ENCODE results near the gene COL6A5. TPM values are rescaled to one million over a fixed set of nuclear protein-coding genes. Genes with fewer than 3 reads are reported as not detected.

COL6A5 gene
- total and polyA plus RNA-seq, 9 of the 15 experiments (the other 6 are each of a cell fraction or from before 2014, with no cell fraction given), result 1.5 to 9.7 (median 5.6) TPM

DNA sequence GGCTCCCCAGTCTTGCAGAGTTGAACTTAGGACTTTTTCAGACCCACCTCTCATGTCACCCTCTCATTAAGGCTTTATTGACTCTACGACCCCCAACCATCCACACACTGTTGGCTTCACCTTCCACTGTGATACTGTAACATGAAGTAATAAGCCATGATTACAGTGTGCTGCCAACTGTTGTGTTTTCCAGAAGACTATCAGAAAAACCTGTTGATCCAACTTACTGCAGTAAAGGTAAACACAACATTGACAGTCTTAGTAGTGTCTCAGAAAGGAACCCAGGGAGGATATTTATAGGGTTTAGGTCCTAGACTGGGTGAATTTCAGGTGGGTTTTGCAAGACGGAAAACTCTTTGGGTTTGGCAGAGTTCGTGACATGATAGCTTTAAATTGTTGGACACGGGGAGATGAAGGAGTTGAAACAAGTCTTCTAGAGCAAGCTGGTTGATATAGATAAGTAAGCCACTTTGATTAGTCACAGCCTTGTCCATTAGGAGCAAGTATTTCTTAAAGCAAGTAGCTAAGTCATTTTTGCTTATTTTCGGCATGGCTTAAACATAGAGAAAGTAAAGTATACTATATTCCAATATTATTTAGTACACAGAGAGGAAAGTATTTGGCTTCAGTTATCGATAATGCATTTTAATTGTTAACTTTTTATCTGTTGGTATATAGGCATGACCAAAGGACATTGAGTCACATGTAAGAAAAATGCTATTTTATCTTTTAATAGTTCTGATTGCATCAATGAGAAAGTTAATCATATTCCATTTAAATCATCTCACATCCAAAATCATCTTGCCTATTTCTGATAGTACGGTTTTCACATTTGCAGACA, 2.4 kb upstream of the COL6A5 start (continued):
- TF ChIP-seq, protein P1, sequence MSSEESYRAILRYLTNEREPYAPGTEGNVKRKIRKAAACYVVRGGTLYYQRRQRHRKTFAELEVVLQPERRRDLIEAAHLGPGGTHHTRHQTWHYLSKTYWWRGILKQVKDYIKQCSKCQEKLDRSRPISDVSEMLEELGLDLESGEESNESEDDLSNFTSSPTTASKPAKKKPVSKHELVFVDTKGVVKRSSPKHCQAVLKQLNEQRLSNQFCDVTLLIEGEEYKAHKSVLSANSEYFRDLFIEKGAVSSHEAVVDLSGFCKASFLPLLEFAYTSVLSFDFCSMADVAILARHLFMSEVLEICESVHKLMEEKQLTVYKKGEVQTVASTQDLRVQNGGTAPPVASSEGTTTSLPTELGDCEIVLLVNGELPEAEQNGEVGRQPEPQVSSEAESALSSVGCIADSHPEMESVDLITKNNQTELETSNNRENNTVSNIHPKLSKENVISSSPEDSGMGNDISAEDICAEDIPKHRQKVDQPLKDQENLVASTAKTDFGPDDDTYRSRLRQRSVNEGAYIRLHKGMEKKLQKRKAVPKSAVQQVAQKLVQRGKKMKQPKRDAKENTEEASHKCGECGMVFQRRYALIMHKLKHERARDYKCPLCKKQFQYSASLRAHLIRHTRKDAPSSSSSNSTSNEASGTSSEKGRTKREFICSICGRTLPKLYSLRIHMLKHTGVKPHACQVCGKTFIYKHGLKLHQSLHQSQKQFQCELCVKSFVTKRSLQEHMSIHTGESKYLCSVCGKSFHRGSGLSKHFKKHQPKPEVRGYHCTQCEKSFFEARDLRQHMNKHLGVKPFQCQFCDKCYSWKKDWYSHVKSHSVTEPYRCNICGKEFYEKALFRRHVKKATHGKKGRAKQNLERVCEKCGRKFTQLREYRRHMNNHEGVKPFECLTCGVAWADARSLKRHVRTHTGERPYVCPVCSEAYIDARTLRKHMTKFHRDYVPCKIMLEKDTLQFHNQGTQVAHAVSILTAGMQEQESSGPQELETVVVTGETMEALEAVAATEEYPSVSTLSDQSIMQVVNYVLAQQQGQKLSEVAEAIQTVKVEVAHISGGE (CRISPR knock-in tag; IDR thresholded peaks at IDR 0.05), result peak in 1 of 3 experiments; percentile 61; a peak in 1 of 6 replicates
- no peak for TF ChIP-seq ZNF165 (CRISPR knock-in tag; IDR thresholded peaks at IDR 0.05; ENCODE audit: borderline replicate concordance)
- TF ChIP-seq THRAP3 (IDR thresholded peaks at IDR 0.05; ENCODE audit: borderline replicate concordance), result no peak
- TF ChIP-seq, protein P2, sequence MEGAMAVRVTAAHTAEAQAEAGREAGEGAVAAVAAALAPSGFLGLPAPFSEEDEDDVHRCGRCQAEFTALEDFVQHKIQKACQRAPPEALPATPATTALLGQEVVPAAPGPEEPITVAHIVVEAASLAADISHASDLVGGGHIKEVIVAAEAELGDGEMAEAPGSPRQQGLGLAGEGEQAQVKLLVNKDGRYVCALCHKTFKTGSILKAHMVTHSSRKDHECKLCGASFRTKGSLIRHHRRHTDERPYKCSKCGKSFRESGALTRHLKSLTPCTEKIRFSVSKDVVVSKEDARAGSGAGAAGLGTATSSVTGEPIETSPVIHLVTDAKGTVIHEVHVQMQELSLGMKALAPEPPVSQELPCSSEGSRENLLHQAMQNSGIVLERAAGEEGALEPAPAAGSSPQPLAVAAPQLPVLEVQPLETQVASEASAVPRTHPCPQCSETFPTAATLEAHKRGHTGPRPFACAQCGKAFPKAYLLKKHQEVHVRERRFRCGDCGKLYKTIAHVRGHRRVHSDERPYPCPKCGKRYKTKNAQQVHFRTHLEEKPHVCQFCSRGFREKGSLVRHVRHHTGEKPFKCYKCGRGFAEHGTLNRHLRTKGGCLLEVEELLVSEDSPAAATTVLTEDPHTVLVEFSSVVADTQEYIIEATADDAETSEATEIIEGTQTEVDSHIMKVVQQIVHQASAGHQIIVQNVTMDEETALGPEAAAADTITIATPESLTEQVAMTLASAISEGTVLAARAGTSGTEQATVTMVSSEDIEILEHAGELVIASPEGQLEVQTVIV (CRISPR knock-in tag; IDR thresholded peaks at IDR 0.05; ENCODE audit: borderline replicate concordance), result no peak
- TF ChIP-seq ETS2 (tag; IDR thresholded peaks at IDR 0.05; ENCODE audit: borderline replicate concordance, poor library complexity, severe bottlenecking), result no peak
- TF ChIP-seq CBFA2T2 (conservative IDR thresholded peaks at IDR 0.05), result peak; percentile 78
- TF ChIP-seq, protein P3, sequence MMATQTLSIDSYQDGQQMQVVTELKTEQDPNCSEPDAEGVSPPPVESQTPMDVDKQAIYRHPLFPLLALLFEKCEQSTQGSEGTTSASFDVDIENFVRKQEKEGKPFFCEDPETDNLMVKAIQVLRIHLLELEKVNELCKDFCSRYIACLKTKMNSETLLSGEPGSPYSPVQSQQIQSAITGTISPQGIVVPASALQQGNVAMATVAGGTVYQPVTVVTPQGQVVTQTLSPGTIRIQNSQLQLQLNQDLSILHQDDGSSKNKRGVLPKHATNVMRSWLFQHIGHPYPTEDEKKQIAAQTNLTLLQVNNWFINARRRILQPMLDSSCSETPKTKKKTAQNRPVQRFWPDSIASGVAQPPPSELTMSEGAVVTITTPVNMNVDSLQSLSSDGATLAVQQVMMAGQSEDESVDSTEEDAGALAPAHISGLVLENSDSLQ (IDR thresholded peaks at IDR 0.05), result peak; percentile 44
- TF ChIP-seq, protein P4, sequence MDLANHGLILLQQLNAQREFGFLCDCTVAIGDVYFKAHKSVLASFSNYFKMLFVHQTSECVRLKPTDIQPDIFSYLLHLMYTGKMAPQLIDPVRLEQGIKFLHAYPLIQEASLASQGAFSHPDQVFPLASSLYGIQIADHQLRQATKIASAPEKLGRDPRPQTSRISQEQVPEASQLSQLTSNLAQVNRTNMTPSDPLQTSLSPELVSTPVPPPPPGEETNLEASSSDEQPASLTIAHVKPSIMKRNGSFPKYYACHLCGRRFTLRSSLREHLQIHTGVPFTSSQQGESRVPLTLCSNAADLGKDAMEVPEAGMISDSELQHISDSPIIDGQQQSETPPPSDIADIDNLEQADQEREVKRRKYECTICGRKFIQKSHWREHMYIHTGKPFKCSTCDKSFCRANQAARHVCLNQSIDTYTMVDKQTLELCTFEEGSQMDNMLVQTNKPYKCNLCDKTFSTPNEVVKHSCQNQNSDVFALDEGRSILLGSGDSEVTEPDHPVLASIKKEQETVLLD (IDR thresholded peaks at IDR 0.05), result no peak
- no peak for TF ChIP-seq HMGN3 (IDR thresholded peaks at IDR 0.05; ENCODE audit: borderline replicate concordance, extremely low read depth, insufficient read length, low read depth, low read length)

All from K562 (cell line).